A673 (cell line): ENCODE results near the gene KCNJ18. TPM values are rescaled to one million over a fixed set of nuclear protein-coding genes. Genes with fewer than 3 reads are reported as not detected.
"Not testable (repeated sequence)": the region's sequence is repeated elsewhere in the genome, so short reads cannot be mapped to it uniquely, and the experiment has no call there.

Source experiments
- BruUV-seq: library from RNA; stranded (reverse); fragments of 400-500 nt; replicated peaks from 2 replicates; lab custom pipeline; 2021; lab: Mats Ljungman, UMichigan
- CTCF ChIA-PET: fragments of 300-600 bp; sonication (Branson Sonifier 250); formaldehyde crosslinking; loops from one replicate; lab custom pipeline; 2022; ENCODE audit warnings: antibody characterized with exemption; lab: Charles Lee
- POLR2A ChIA-PET: fragments of 300-600 bp; sonication (Branson Sonifier 250); formaldehyde crosslinking; loops from one replicate; lab custom pipeline; 2022; ENCODE audit warnings: antibody characterized with exemption; ENCODE audit not compliant: low non-redundant PET; lab: Charles Lee
- DNase-seq: peaks from one replicate; pipeline ENCODE4 v3.0.0-alpha.2; 2015; ENCODE audit warnings: low spot score
- H3K27ac ChIP-seq: fragments of 200-600 bp; sonication (generic); 2 replicates; pipeline ENCODE4 v1.5.1; 2016; ENCODE audit warnings: mixed run types, low read depth, mild to moderate bottlenecking, mixed read lengths, antibody characterized with exemption, low read length; ENCODE audit not compliant: poor library complexity, severe bottlenecking
- H3K27me3 ChIP-seq: fragments of 200-600 bp; sonication (generic); replicated peaks from 2 replicates; pipeline ENCODE4 v1.6.1; 2017; ENCODE audit warnings: mixed run types, low read depth, mild to moderate bottlenecking, mixed read lengths, antibody characterized with exemption, low read length; ENCODE audit not compliant: insufficient read depth, poor library complexity
- H3K36me3 ChIP-seq: fragments of 200-600 bp; sonication (generic); 2 replicates; pipeline ENCODE4 v1.6.1; 2016; ENCODE audit warnings: mixed run types, mild to moderate bottlenecking, mixed read lengths, antibody characterized with exemption, low read length; ENCODE audit not compliant: insufficient read depth, poor library complexity, severe bottlenecking
- H3K4me1 ChIP-seq: fragments of 200-600 bp; sonication (generic); 2 replicates; pipeline ENCODE4 v1.6.1; 2017; ENCODE audit warnings: mixed run types, mild to moderate bottlenecking, mixed read lengths, antibody characterized with exemption, low read length; ENCODE audit not compliant: insufficient read depth, poor library complexity, severe bottlenecking
- H3K4me3 ChIP-seq: fragments of 200-600 bp; sonication (generic); 2 replicates; pipeline ENCODE4 v1.5.1; 2016; ENCODE audit warnings: low read depth, mixed run types, mild to moderate bottlenecking, mixed read lengths, low read length; ENCODE audit not compliant: poor library complexity, severe bottlenecking
- H3K9me3 ChIP-seq: fragments of 200-600 bp; sonication (generic); 2 replicates; pipeline ENCODE4 v1.6.1; 2016; ENCODE audit warnings: mixed run types, low read depth, mild to moderate bottlenecking, mixed read lengths, antibody characterized with exemption, low read length; ENCODE audit not compliant: poor library complexity, severe bottlenecking
- intact Hi-C: fragments of 100-400 bp; cut with micrococcal nuclease; formaldehyde crosslinking; loops from one replicate; pipeline ENCODE4 v1.10.0; 2022; ENCODE audit not compliant: unreplicated experiment
- total RNA-seq: library from RNA; stranded (reverse); gene quantifications from 2 replicates; pipeline ENCODE4 v1.2.3, GENCODE V29; 2021

KCNJ18 gene
- total RNA-seq, 1 experiment from 2014 or later = not detected

DNA sequence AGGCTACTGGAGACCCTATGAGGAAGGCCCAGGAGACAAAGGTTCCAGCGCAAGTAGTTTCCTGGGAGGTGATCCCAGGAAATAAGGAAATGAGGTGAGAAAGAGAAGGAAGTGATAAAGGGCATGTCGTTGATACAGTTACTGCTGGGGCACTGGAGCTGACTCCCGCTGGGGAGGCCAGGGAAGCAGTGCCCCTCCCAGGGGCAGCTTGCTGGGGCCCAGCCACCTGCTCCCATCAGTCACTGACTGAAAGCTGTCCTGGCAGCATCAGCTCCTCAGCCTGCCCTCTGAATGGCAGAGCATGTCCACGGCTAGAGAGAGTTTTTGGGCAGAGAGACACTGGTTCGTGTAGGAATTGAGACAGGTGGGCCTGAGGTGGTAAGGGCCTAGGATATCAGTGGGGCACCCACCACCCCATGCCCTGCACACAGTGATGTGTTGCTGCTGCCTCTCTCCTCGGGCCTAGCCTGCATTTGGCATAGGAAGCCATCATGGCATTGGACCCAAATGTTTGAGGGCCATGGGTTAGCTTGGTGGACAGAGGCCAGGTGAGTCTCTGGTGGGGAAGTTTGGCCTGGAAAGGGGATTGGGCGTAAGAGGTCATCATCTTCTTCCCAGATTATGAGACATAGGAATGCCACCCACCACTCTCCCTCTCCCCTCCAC is 4.7 kb downstream of the KCNJ18 start:
- H3K27ac ChIP-seq, H3K27me3 ChIP-seq, intact Hi-C loops, H3K4me1 ChIP-seq, DNase-seq, BruUV-seq, H3K4me3 ChIP-seq, POLR2A ChIA-PET, H3K9me3 ChIP-seq, CTCF ChIA-PET, H3K36me3 ChIP-seq: not testable (repeated sequence)

DNA sequence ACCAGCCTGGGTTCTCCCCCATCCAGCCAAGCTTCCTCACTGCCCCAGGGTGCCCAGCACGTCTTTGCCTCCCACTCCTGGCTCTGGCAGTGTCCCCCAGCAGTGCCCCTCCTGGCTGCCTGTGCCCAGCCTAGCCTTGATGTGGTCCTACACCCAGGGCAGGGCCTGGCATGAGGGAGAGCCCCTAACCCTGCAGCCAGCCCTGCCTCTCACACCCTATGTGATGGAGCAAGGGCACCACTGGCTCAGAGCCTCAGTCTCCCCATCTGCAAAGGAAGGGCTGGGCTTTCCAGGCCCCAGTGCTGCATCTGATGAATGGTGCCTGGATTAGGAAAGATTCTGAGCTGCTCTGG is 5.2 kb downstream of the KCNJ18 start:
- intact Hi-C loops, DNase-seq, H3K4me1 ChIP-seq, H3K9me3 ChIP-seq, H3K27me3 ChIP-seq, POLR2A ChIA-PET, CTCF ChIA-PET, H3K27ac ChIP-seq, H3K4me3 ChIP-seq, BruUV-seq, H3K36me3 ChIP-seq: not testable (repeated sequence)

DNA sequence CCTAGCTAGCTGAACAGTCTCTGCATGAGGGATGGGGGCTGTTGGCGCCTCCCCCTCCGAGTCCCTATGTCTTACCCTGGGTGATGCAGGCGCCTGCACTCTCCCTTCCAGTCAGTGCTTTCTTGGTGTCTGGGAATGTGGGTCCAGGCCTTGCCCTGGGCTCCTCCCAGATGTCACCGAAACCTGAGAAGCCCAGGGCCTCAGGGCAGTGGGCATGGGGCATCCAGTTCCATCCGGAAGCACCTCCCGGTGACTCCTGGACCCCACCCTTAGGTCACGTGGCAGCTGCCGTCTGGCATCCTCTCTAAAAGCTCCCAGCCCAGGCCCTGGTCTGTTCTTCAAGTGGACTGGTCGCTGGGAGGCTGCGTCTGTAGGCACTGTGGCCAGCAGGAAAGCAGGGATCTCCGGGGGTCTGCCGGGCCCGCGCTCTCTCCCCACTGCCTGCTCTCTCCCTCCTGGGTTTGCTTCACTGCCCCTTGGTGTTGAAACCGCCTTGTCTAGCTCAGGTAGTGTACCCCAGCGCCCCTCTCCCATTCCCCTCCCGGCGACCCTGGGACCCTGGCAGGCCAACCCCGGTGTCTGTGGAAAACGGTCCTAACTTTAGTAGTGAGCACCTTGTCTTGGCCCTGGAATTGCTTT is 6.2 kb downstream of the KCNJ18 start:
- H3K4me1 ChIP-seq, H3K9me3 ChIP-seq, POLR2A ChIA-PET, H3K27me3 ChIP-seq, intact Hi-C loops, DNase-seq, CTCF ChIA-PET, H3K4me3 ChIP-seq, H3K36me3 ChIP-seq, BruUV-seq, H3K27ac ChIP-seq: not testable (repeated sequence)

DNA sequence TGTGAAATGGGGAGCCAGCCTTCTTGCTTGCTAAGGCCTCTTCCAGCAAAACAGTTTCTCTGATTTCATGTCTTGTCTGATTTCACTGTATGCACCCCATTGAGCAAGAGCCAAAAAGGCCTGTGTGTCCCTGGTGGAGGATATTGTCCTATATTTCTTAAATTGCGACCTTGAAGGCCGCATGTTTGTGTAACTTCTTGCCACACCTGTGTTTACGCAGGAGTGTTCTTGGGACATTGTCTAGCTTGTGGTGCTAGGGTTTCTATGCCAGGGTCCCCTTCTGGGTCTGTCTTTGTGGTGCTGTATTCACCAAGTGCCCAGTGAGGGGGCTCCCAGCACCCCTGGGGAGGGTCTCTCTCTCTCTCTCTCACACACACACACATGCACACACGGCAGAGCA is 6.8 kb downstream of the KCNJ18 start:
- H3K27ac ChIP-seq, H3K27me3 ChIP-seq, CTCF ChIA-PET, H3K4me3 ChIP-seq, H3K36me3 ChIP-seq, H3K9me3 ChIP-seq, intact Hi-C loops, H3K4me1 ChIP-seq, POLR2A ChIA-PET, DNase-seq, BruUV-seq: not testable (repeated sequence)

GRCh38 chr17:21699573-21700236 is 7.4 kb downstream of the KCNJ18 start:
- DNase-seq, POLR2A ChIA-PET, CTCF ChIA-PET, H3K4me1 ChIP-seq, H3K4me3 ChIP-seq, H3K27ac ChIP-seq, H3K27me3 ChIP-seq, H3K36me3 ChIP-seq, H3K9me3 ChIP-seq, intact Hi-C loops, BruUV-seq: not testable (repeated sequence)

DNA sequence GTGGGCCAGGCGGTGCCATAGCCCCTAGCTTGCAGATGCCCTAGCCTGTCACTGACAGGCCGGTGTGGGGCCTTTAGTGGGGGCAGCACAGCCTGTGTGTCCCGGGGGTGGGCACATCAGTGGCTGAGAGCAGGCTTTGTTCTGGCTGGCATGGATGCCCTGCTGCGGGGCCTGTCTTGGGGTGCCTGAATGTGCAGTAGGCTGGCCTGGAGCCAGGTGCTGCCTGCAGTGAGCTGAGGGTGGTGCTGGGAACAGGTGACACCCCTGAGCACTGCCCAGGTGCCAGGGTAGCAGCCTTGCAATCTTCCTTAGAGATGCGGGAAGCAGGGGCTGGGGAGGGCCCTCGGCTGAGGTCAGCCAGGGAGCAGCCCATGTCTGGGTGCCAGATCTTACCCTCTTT is 8.8 kb downstream of the KCNJ18 start:
- peaks cover 14% of the 10 kb centered on the region for H3K9me3 ChIP-seq
- DNase-seq, intact Hi-C loops: not testable (repeated sequence)

GRCh38 chr17:21702029-21702428 is 9.7 kb downstream of the KCNJ18 start:
- DNase-seq, H3K4me3 ChIP-seq, POLR2A ChIA-PET, H3K27me3 ChIP-seq, BruUV-seq, intact Hi-C loops, H3K4me1 ChIP-seq, H3K27ac ChIP-seq, H3K36me3 ChIP-seq, CTCF ChIA-PET: not testable (repeated sequence)
- peaks cover 14% of the 10 kb centered on the region for H3K9me3 ChIP-seq

More for the DNA sequence above, 8.8 kb downstream of the KCNJ18 start:
- BruUV-seq, H3K36me3 ChIP-seq, H3K27ac ChIP-seq, POLR2A ChIA-PET, H3K27me3 ChIP-seq, H3K4me1 ChIP-seq, H3K4me3 ChIP-seq, CTCF ChIA-PET: not testable (repeated sequence)
